Natural killer cell (primary cell): ENCODE data around the gene SLC25A20. TPM values are rescaled to one million over a fixed set of nuclear protein-coding genes. Genes with fewer than 3 reads are reported as not detected.

Source experiments
- ATAC-seq, 3 donors: fragments of 150-1000 bp in 2 of 3; fragments of 200-7000 bp in 1 of 3; cut with Tn5 transposase; 1 replicate in 1 of 3; 2 replicates in 2 of 3; pipeline ENCODE4 v1.10.0; 2021; ENCODE audit warnings: mild to moderate bottlenecking in 2 of 3, moderate library complexity in 2 of 3
- DNase-seq, 2 donors: peaks; one replicate each; pipeline versions ENCODE4 v3.0.0 to v3.0.0-alpha.2; 2013 to 2021; ENCODE audit warnings: mixed read lengths in 1 of 2
- H3K27ac ChIP-seq: one replicate; pipeline ENCODE4 v1.5.1; 2013; ENCODE audit warnings: mild to moderate bottlenecking, low read length
- H3K27me3 ChIP-seq: one replicate; pipeline ENCODE4 v1.6.1; 2013; ENCODE audit warnings: low read length; ENCODE audit not compliant: control insufficient read depth, insufficient read depth
- H3K36me3 ChIP-seq: one replicate; pipeline ENCODE4 v1.6.1; 2013; ENCODE audit warnings: low read length; ENCODE audit not compliant: control insufficient read depth, insufficient read depth
- H3K4me1 ChIP-seq: one replicate; pipeline ENCODE4 v1.6.1; 2013; ENCODE audit warnings: low read length; ENCODE audit not compliant: control insufficient read depth, insufficient read depth
- H3K4me3 ChIP-seq: one replicate; pipeline ENCODE4 v1.5.1; 2013; ENCODE audit warnings: low read length
- H3K9me3 ChIP-seq: one replicate; pipeline ENCODE4 v1.6.1; 2013; ENCODE audit warnings: low read length; ENCODE audit not compliant: control insufficient read depth, insufficient read depth
- H3K27ac Mint-ChIP-seq, 2 donors: one replicate each; pipeline ENCODE4 v1.8.0; 2022; ENCODE audit warnings: mild to moderate bottlenecking in 2 of 2, mixed read lengths in 2 of 2, moderate library complexity in 1 of 2
- H3K27me3 Mint-ChIP-seq, 2 donors: one replicate each; pipeline ENCODE4 v1.8.0; 2022; ENCODE audit warnings: low read depth in 2 of 2, mixed read lengths in 2 of 2
- H3K36me3 Mint-ChIP-seq: one replicate; pipeline ENCODE4 v1.8.0; 2022; ENCODE audit warnings: mixed read lengths
- H3K4me1 Mint-ChIP-seq, 2 donors: one replicate each; pipeline ENCODE4 v1.8.0; 2022; ENCODE audit warnings: mixed read lengths in 2 of 2
- H3K4me3 Mint-ChIP-seq: one replicate; pipeline ENCODE4 v1.8.0; 2022; ENCODE audit warnings: mild to moderate bottlenecking, moderate library complexity, mixed read lengths
- H3K9me3 Mint-ChIP-seq, 2 donors: one replicate each; pipeline ENCODE4 v1.8.0; 2022; ENCODE audit warnings: mixed read lengths in 2 of 2
- WGBS: methylation state at CpG from one replicate; pipeline ENCODE4 v1.1.7; 2013; ENCODE audit warnings: missing lambda C conversion rate; ENCODE audit not compliant: insufficient coverage; 5-methylcytosine and 5-hydroxymethylcytosine counted together
- intact Hi-C: fragments of 100-400 bp; cut with micrococcal nuclease; formaldehyde crosslinking; loops from one replicate; pipeline ENCODE4 v1.14.2; 2022
- total RNA-seq, 4 donors: library from RNA; stranded (reverse); fragments of 120-200 nt in 1 of 4; gene quantifications; one replicate each; pipeline versions ENCODE4 v1.2.3 to v1.2.4, GENCODE V29; 2013 to 2022
- TF ChIP-seq, protein P1 (sequence below): fragments of 200-600 bp; IDR thresholded peaks from one replicate; pipeline ENCODE4 v1.8.0; 2022; ENCODE audit warnings: antibody characterized with exemption

SLC25A20 gene
- total RNA-seq, 3 donors from 2014 or later (not counting 1 experiment from before 2014, with no cell fraction given): 29.5 to 64.0 (median 48.3) TPM

GRCh38 chr3:48811524-48811923, 87.2 kb downstream of the SLC25A20 start:
- Histone ChIP-seq H3K27ac (peak overlapping the region; percentile 83), H3K9me3 (peaks cover 2% of the 10 kb centered on the region), H3K4me1 (peaks cover 20% of the 10 kb centered on the region), H3K4me3 (no peak overlapping the region), H3K36me3 (no peaks in the 10 kb centered on the region), H3K27me3 (no peaks in the 10 kb centered on the region)
- Mint-ChIP-seq H3K9me3 (peaks cover 2% of the 10 kb centered on the region in 2 donors), H3K27ac (peak overlapping the region; percentile 90 to 95), H3K4me3 (peak overlapping the region; percentile 65), H3K36me3 (no peaks in the 10 kb centered on the region), H3K27me3 (no peaks in the 10 kb centered on the region), H3K4me1 (peaks cover 28 to 31% of the 10 kb centered on the region in 2 donors)
- ATAC-seq (no peak), DNase-seq (no peak)
- WGBS: no CpG with 5 or more reads among the region's 3 CpGs
- TF ChIP-seq, protein P1, sequence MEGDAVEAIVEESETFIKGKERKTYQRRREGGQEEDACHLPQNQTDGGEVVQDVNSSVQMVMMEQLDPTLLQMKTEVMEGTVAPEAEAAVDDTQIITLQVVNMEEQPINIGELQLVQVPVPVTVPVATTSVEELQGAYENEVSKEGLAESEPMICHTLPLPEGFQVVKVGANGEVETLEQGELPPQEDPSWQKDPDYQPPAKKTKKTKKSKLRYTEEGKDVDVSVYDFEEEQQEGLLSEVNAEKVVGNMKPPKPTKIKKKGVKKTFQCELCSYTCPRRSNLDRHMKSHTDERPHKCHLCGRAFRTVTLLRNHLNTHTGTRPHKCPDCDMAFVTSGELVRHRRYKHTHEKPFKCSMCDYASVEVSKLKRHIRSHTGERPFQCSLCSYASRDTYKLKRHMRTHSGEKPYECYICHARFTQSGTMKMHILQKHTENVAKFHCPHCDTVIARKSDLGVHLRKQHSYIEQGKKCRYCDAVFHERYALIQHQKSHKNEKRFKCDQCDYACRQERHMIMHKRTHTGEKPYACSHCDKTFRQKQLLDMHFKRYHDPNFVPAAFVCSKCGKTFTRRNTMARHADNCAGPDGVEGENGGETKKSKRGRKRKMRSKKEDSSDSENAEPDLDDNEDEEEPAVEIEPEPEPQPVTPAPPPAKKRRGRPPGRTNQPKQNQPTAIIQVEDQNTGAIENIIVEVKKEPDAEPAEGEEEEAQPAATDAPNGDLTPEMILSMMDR: no peak
- intact Hi-C loops: no loop called here

Other genes starting within 250 kb of the SLC25A20 start
- gene CELSR3, start 236.0 kb downstream of the SLC25A20 start, total RNA-seq: 1 to 10 TPM; 2.0 to 3.4 (median 2.6) TPM
- 10 to 100 TPM; 12.2 to 14.1 (median 12.8) TPM for gene NCKIPSD, start 213.0 kb downstream of the SLC25A20 start, total RNA-seq
- 100 to 1,000 TPM; 140 to 151 (median 148) TPM for gene IP6K2, start 181.7 kb downstream of the SLC25A20 start, total RNA-seq
- gene PRKAR2A, start 51.0 kb downstream of the SLC25A20 start, total RNA-seq: 10 to 100 TPM; 40.5 to 43.5 (median 42.7) TPM
- 100 to 1,000 TPM; 239 to 291 (median 243) TPM for gene ARIH2, start 20.0 kb upstream of the SLC25A20 start, total RNA-seq
- 10 to 100 TPM; 28.8 to 31.3 (median 30.6) TPM for gene P4HTM, start 91.4 kb upstream of the SLC25A20 start, total RNA-seq
- 100 to 1,000 TPM; 113 to 167 (median 129) TPM for gene WDR6, start 108.5 kb upstream of the SLC25A20 start, total RNA-seq
- gene DALRD3, start 119.7 kb upstream of the SLC25A20 start, total RNA-seq: 10 to 100 TPM; 16.8 to 20.1 (median 18.0) TPM
- gene NDUFAF3, start 123.2 kb upstream of the SLC25A20 start, total RNA-seq: 10 to 100 TPM; 51.0 to 72.9 (median 66.1) TPM
- 10 to 100 TPM; 45.6 to 85.7 (median 50.0) TPM for gene IMPDH2, start 130.5 kb upstream of the SLC25A20 start, total RNA-seq
- gene QRICH1, start 195.2 kb upstream of the SLC25A20 start, total RNA-seq: 100 to 1,000 TPM; 220 to 230 (median 227) TPM
- gene QARS1, start 205.9 kb upstream of the SLC25A20 start, total RNA-seq: 100 to 1,000 TPM; 250 to 280 (median 258) TPM
- 10 to 100 TPM; 68.6 to 71.5 (median 68.6) TPM for gene USP19, start 221.9 kb upstream of the SLC25A20 start, total RNA-seq
- 1 to 10 TPM in 2 of 3 donors, under 1 TPM in 1; 0.75 to 1.7 (median 1.2) TPM for gene LAMB2, start 234.2 kb upstream of the SLC25A20 start, total RNA-seq